AG04449 (cell line): Measurements from ENCODE around the gene NPFF.

ENCODE experiments used
- CTCF ChIA-PET: fragments of 350-600 bp; formaldehyde crosslinking; extraction: SDS; loops from one replicate; lab custom pipeline; 2021; ENCODE audit warnings: antibody characterized with exemption; lab: Yijun Ruan, JAX
- POLR2A ChIA-PET: fragments of 400-600, 350-600 bp; formaldehyde crosslinking; extraction: SDS; loops from one replicate; lab custom pipeline; 2020; ENCODE audit warnings: antibody characterized with exemption, inconsistent platforms; lab: Yijun Ruan, JAX
- DNase-seq: peaks from one replicate; pipeline ENCODE4 v3.0.0-alpha.2; 2010; ENCODE audit warnings: low read depth, low spot score
- H3K4me3 ChIP-seq: 2 replicates; pipeline ENCODE4 v1.5.1; 2011; ENCODE audit warnings: low read depth, mild to moderate bottlenecking, control low read depth, low read length
- TF ChIP-seq, protein P1 (sequence below): IDR thresholded peaks from one replicate; pipeline ENCODE4 v1.5.1; 2011; ENCODE audit warnings: mild to moderate bottlenecking, moderate library complexity, low read length, control low read depth, inconsistent platforms; ENCODE audit not compliant: insufficient read depth; ENCODE audit errors: missing control alignments

NPFF gene

DNA sequence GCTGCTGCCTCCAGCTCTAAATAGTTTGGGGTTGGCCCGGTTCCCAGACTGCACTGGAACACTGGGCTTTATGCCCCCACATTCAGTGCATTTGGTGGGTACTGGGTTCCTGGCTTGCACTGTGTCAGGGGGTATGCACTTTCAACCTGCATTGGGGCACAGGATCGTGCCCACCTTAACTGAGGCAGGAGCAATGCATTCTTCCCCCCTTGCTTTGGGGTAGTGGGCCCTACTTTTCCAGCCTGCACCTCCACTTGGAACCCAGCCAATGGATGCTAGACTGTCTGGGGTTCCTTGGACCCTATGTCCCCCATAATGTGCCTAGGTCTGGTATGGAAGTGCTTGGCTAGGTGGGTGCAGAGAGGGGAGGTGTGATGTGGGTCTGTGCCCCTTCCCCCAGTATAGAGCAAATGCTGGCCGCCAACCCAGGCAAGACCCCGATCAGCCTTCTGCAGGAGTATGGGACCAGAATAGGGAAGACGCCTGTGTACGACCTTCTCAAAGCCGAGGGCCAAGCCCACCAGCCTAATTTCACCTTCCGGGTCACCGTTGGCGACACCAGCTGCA lies 5.6 kb downstream of the NPFF start:
- DNase-seq = no peak
- H3K4me3 ChIP-seq = peak overlapping the region; percentile 81
- POLR2A ChIA-PET = interaction anchor here (0.7 to 2.0 kb wide), 11 partner anchors 10 to 320 kb away, joined by 3 to 12 read pairs (median 5); partner anchors contain the start of genes AAAS, PRR13 and SP1
- CTCF ChIA-PET = interaction anchor here (1.3 to 12.0 kb wide), 8 partner anchors 8 to 193 kb away, joined by 3 to 135 read pairs (median 6); partner anchors contain the start of gene AAAS
- TF ChIP-seq, protein P1, sequence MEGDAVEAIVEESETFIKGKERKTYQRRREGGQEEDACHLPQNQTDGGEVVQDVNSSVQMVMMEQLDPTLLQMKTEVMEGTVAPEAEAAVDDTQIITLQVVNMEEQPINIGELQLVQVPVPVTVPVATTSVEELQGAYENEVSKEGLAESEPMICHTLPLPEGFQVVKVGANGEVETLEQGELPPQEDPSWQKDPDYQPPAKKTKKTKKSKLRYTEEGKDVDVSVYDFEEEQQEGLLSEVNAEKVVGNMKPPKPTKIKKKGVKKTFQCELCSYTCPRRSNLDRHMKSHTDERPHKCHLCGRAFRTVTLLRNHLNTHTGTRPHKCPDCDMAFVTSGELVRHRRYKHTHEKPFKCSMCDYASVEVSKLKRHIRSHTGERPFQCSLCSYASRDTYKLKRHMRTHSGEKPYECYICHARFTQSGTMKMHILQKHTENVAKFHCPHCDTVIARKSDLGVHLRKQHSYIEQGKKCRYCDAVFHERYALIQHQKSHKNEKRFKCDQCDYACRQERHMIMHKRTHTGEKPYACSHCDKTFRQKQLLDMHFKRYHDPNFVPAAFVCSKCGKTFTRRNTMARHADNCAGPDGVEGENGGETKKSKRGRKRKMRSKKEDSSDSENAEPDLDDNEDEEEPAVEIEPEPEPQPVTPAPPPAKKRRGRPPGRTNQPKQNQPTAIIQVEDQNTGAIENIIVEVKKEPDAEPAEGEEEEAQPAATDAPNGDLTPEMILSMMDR = no peak

DNA sequence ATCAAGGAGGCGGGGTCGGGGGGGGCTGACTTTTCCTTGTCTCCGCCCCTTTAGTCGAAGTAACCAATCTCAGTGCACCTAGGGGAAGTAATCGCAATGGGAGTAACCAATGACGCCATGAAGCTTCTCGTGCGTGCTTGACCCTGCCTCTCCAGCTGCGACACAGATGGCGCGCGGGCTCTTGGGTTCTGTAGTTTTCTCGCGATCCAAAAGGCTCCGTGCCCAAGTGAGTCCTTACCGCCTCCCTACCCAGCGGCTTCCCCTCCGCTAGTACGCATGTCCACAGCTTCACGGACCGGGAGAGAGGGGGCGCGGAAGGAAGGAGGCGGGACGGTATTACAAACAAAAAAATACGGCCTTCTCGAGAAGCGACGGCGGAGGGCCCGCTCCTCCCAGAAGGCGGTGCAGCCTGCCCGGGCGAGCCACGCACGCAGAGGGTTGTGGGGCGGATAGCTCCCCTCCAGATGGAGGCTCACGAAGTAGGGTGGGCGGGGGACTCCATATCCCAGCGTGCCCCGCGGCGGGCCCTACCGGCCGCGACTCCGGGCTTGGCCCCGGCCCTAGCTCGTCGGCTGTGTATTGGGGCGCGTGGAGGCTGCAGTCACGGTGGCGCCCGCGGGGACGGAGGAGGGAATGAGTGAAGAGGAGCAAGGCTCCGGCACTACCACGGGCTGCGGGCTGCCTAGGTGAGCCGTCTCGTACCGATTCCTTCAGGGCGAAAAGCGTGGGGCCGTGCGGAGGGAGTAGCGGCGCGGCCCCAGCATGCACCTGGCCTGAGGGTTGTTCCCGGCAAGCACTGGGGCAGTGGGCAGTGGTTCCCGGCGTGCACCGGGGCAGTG lies 6.3 kb downstream of the NPFF start, which contains the start of gene TARBP2:
Gene TARBP2 (plus strand): TSS at position 508 of the 839 bp plus-strand sequence. CDS start 126 bp downstream, at position 634.
- peak within 1 kb of the TSS; percentile 83 for H3K4me3 ChIP-seq
- ChIA-PET CTCF (interaction anchor here (1.3 to 5.3 kb wide), 8 partner anchors 9 to 193 kb away, joined by 3 to 22 read pairs (median 6); partner anchors contain the start of gene AAAS), POLR2A (interaction anchor here (0.6 to 2.0 kb wide), 18 partner anchors 9 to 320 kb away, joined by 3 to 12 read pairs (median 4); partner anchors contain the start of genes AAAS, PRR13 and SP1)
- TF ChIP-seq, protein P1 = no peak
- peak; percentile 98 for DNase-seq

DNA sequence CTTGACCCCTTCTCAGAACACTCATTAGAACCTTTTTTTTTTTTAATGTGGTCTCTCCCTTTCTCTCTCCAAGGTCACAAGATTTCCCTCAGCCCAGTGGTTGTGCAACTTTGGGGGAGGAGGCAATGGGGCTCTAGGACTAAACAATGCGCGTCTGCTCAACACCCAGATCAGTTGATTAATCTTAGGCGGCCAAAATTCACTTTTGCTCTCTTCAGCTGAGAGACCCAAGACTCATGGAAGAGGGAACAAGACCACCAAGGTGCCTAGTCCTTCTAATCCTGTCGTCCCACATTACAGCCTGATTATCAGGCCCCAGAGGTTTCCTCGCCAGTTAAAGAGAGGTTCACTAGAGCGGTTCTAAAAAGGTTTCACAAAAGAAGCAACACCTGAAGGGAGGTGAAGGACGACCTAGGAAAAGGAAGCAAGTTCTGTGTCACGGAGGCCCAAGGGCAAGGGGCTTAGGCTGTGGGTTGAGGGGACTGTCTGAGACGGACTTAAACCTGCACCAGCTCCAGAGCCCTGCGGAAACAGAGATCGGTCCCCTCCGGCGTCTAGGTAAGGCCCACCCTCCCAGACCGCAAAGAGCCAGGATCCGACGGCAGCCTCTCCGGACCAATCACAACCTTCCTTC lies 7.0 kb downstream of the NPFF start:
- TF ChIP-seq, protein P1 = no peak

GRCh38 chr12:53499266-53500141 lies 7.8 kb downstream of the NPFF start, which contains the start of gene MAP3K12:
MAP3K12 (minus strand) TSS chr12:53499458; CDS start chr12:53487391, 12,067 bp downstream.
- H3K4me3 ChIP-seq = peak within 1 kb of the TSS; percentile 83
- TF ChIP-seq, protein P1 = peak; percentile 40
- CTCF ChIA-PET = interaction anchor here (0.7 to 5.3 kb wide), 8 partner anchors 10 to 175 kb away, joined by 3 to 22 read pairs (median 4); no protein-coding TSS in a partner anchor
- POLR2A ChIA-PET = interaction anchor here (0.7 to 2.0 kb wide), 6 partner anchors 9 to 204 kb away, joined by 3 to 9 read pairs (median 6); partner anchors contain the start of genes PFDN5 and PRR13
- DNase-seq = no peak

More for the DNA sequence above, 7.0 kb downstream of the NPFF start:
- H3K4me3 ChIP-seq = peak overlapping the region; percentile 83
- ChIA-PET POLR2A (interaction anchor here (0.6 to 2.0 kb wide), 15 partner anchors 8 to 249 kb away, joined by 3 to 12 read pairs (median 4); partner anchors contain the start of genes AAAS, PFDN5 and PRR13), CTCF (interaction anchor here (0.9 to 5.3 kb wide), 7 partner anchors 10 to 194 kb away, joined by 3 to 22 read pairs (median 8); partner anchors contain the start of gene AAAS)
- no peak for DNase-seq

DNA sequence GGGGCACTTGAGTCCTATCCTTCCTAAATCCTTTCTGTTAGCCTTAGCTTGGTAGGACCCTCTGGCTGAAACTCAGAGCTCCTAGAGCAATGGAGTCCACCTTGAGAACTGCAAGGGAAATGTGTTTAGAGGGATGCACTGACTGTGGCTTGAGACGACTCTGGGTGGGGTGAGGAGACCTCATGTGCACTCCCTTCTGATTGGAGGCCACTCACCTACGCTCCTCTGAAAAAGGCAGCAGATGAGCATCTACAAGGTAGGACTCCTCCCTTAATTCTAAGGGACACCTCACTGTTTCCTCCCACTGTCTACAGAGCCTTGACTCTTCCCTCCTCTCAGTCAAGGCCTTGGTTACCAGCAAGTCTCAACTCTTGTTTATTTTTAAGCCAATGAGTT lies 9.1 kb downstream of the NPFF start:
- no peak for DNase-seq
- TF ChIP-seq, protein P1 = no peak
- ChIA-PET CTCF (interaction anchor here (0.6 to 5.3 kb wide), 7 partner anchors 12 to 184 kb away, joined by 3 to 22 read pairs (median 3); no protein-coding TSS in a partner anchor), POLR2A (no interaction called here)
- H3K4me3 ChIP-seq = peak overlapping the region; percentile 83
